Psoas muscle (tissue), 8 donors: Measurements from ENCODE around the gene ASMTL. TPM values are rescaled to one million over a fixed set of nuclear protein-coding genes. Genes with fewer than 3 reads are reported as not detected.

Experiments used
- ATAC-seq, 4 donors: fragments of 200-7000 bp; cut with Tn5 transposase; one replicate each; pipeline ENCODE4 v1.9.1; 2020; ENCODE audit warnings: moderate library complexity in 3 of 4, mild to moderate bottlenecking in 2 of 4
- DNase-seq, 2 donors: peaks; one replicate each; pipeline ENCODE4 v3.0.0-alpha.2; 2020
- H3K27ac ChIP-seq: fragments of 200-600 bp; one replicate; pipeline ENCODE4 v1.8.0; 2022
- H3K27me3 ChIP-seq, 3 donors: fragments of 200-600 bp in 1 of 3; one replicate each; pipeline versions ENCODE4 v1.6.1 to v1.8.0; 2013 to 2022; ENCODE audit warnings: low read length in 2 of 3, mild to moderate bottlenecking in 2 of 3, moderate library complexity in 1 of 3; ENCODE audit not compliant: insufficient read depth in 3 of 3
- H3K36me3 ChIP-seq, 2 donors: fragments of 200-600 bp in 1 of 2; one replicate each; pipeline versions ENCODE4 v1.6.1 to v1.8.0; 2013 to 2022; ENCODE audit warnings: low read depth in 1 of 2, mild to moderate bottlenecking in 1 of 2, moderate library complexity in 1 of 2; ENCODE audit not compliant: insufficient read depth in 1 of 2
- H3K4me1 ChIP-seq: fragments of 200-600 bp; one replicate; pipeline ENCODE4 v1.8.0; 2022
- H3K4me3 ChIP-seq: fragments of 200-600 bp; one replicate; pipeline ENCODE4 v1.8.0; 2022; ENCODE audit warnings: mild to moderate bottlenecking
- H3K9me3 ChIP-seq: fragments of 200-600 bp; one replicate; pipeline ENCODE4 v1.8.0; 2022
- WGBS, 3 donors: extraction: QIAGEN DNeasy Blood & Tissue Kit; methylation state at CpG; one replicate each; pipeline versions ENCODE4 v1.1.6 to v1.1.7; 2013; 5-methylcytosine and 5-hydroxymethylcytosine counted together
- intact Hi-C, 2 donors: fragments of 100-400 bp; cut with DNase I; formaldehyde crosslinking; loops; one replicate each; pipeline versions ENCODE4 v1.11.0 to v1.14.2; 2022
- polyA plus RNA-seq, 3 donors: library from polyadenylated mRNA; stranded (reverse); fragments of 200-250 nt; gene quantifications; one replicate each; pipeline ENCODE4 v1.2.3, GENCODE V29; 2013
- total RNA-seq, 4 donors: library from RNA; stranded (reverse); fragmentation: NEBNext Ultra II Directional in 2 of 4; extraction: Animal tissue kit (Norgen Biotek cat#: 25700) in 2 of 4; gene quantifications; one replicate each; pipeline versions ENCODE4 v1.2.1 to v1.2.4, GENCODE V29; 2021 to 2023
- TF ChIP-seq, protein P1 (sequence below): fragments of 200-600 bp; IDR thresholded peaks from one replicate; pipeline ENCODE4 v1.8.0; 2022; ENCODE audit warnings: antibody characterized with exemption
- donor health status: healthy with polysubstance abuse.
- donor health status: DM: no; HTN: no; CAD: no; lungs with moderate emphysema.
- donor health status: Bipolar disorder and iron deficiency.
- donor health status: healthy.
- donor health status: DM: yes; HTN: yes; CAD: no.
- donor health status: DM: no; HTN: no; CAD: no.
- donor health status: DM: no; HTN: no; CAD: no.
- donor health status: DM: yes; HTN: yes; CAD: no.

Gene ASMTL
- total and polyA plus RNA-seq, 7 donors, result 6.6 to 18.2 (median 9.8) TPM

DNA sequence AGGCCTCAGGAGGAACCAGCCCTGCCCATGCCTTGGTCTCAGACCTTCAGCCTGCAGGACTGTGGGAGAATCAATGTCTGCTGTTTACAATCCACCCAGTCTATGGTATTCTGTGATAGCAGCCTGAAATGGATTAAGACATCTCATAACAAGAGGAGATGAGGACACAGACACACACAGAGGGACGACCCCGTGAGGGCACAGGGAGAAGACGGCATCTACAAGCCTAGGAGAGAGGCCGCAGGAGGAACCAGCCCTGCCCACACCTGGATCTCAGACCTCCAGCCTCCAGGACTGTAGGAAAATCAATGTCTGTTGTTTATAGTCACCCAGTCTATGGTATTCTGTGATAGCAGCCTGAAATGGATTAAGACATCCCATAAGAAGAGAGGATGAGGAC is 64.1 kb downstream of the ASMTL start:
- no peaks in the 10 kb centered on the region for H3K9me3 ChIP-seq
- intact Hi-C loops, result no loop called here
- TF ChIP-seq, protein P1, sequence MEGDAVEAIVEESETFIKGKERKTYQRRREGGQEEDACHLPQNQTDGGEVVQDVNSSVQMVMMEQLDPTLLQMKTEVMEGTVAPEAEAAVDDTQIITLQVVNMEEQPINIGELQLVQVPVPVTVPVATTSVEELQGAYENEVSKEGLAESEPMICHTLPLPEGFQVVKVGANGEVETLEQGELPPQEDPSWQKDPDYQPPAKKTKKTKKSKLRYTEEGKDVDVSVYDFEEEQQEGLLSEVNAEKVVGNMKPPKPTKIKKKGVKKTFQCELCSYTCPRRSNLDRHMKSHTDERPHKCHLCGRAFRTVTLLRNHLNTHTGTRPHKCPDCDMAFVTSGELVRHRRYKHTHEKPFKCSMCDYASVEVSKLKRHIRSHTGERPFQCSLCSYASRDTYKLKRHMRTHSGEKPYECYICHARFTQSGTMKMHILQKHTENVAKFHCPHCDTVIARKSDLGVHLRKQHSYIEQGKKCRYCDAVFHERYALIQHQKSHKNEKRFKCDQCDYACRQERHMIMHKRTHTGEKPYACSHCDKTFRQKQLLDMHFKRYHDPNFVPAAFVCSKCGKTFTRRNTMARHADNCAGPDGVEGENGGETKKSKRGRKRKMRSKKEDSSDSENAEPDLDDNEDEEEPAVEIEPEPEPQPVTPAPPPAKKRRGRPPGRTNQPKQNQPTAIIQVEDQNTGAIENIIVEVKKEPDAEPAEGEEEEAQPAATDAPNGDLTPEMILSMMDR, result no peak
- H3K27me3 ChIP-seq, result no peaks in the 10 kb centered on the region
- no peak for DNase-seq
- 78 to 88% (median 83%) methylated on average over 4 of the region's 4 CpGs for WGBS, 3 donors
- H3K4me1 ChIP-seq, result peaks cover 32% of the 10 kb centered on the region
- ATAC-seq, result no peak
- no peak overlapping the region for H3K27ac ChIP-seq
- H3K36me3 ChIP-seq, result peaks cover 20 to 76% of the 10 kb centered on the region in 2 donors
- peak overlapping the region; percentile 25 for H3K4me3 ChIP-seq

DNA sequence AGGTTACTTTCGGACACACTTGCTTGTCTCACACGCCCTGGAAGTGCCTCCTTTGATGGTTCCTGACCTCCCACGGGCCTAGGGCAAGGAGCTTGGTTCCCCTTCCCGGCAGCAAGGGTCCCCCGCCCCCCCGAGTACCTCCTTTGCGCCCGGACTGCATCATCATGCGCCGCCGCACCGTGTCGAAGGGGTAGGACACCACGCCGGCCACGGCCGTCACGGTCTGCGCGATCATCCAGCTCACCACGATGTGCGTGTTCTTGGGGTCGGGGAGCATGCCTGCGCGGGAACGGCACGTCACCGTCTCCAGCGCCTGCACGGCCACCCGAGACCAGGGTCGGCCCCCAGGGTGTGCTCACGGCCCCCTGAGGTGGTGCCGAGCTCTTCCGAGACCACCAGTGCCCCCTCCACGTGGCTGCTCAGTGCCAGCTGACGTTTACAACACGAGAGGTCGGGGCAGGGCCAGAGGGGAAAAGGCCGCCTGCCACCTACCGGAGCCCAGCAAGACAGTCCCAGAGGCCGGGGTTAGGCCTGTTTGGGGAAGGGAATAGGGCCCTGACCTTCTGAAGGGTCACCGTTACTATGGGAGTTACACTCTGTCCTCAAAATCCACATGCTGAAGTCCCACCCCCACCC is 65.5 kb downstream of the ASMTL start:
- Histone ChIP-seq H3K9me3 (no peaks in the 10 kb centered on the region), H3K4me3 (no peak overlapping the region), H3K4me1 (peaks cover 26% of the 10 kb centered on the region), H3K36me3 (peaks cover 24 to 80% of the 10 kb centered on the region in 2 donors), H3K27ac (no peak overlapping the region), H3K27me3 (no peaks in the 10 kb centered on the region)
- intact Hi-C loops, result no loop called here
- TF ChIP-seq, protein P1, result no peak
- no peak for ATAC-seq
- peak; percentile 13 to 55 for DNase-seq
- 93 to 94% (median 93%) methylated on average over 42 to 43 of the region's 43 CpGs for whole genome bisulfite sequencing, 3 donors

DNA sequence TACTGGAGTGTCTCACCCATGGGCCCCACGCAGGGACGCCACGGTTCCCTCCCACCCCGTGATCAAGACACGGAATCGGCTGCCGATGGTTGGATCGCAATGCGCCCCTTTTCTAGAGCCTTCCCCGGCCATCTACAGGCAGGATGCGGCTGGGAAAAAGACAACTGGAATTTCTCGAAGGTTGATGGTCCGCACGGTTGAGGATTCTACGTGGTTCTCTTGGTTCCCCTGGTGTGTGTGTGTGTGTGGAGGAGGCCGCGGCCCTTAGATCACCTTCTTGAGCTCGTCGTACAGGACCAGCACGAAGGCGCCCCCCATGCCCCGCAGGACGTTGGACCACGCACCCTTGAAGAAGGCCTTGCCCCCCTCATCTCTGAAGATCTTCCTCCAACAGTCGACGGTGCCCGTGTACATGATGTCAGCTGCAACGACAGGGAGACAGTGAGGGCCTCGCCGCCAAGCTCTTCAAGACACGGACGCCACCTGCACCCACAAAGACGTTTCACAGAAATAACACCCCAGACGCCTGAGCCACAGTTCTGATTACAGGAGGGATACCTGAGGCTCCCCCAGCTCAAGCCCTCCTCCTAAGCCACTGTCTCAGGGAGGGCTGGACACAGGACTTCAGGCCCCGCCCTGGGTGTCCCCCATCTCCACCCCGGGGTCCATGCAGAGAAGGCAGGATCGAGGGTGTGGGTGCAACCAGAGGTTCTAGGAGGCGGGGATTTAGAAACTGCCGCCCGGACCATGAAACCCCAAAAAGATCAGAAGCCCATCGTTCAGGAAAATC is 66.2 kb downstream of the ASMTL start:
- peaks cover 26% of the 10 kb centered on the region for H3K4me1 ChIP-seq
- no peak overlapping the region for H3K27ac ChIP-seq
- no peak overlapping the region for H3K4me3 ChIP-seq
- intact Hi-C loops, result no loop called here
- DNase-seq (no peak), ATAC-seq (no peak)
- peaks cover 24 to 80% of the 10 kb centered on the region in 2 donors for H3K36me3 ChIP-seq
- no peaks in the 10 kb centered on the region for H3K9me3 ChIP-seq
- WGBS, 3 donors, result 93 to 95% (median 95%) methylated on average over 41 of the region's 41 CpGs
- H3K27me3 ChIP-seq, result no peaks in the 10 kb centered on the region
- TF ChIP-seq, protein P1, result no peak

DNA sequence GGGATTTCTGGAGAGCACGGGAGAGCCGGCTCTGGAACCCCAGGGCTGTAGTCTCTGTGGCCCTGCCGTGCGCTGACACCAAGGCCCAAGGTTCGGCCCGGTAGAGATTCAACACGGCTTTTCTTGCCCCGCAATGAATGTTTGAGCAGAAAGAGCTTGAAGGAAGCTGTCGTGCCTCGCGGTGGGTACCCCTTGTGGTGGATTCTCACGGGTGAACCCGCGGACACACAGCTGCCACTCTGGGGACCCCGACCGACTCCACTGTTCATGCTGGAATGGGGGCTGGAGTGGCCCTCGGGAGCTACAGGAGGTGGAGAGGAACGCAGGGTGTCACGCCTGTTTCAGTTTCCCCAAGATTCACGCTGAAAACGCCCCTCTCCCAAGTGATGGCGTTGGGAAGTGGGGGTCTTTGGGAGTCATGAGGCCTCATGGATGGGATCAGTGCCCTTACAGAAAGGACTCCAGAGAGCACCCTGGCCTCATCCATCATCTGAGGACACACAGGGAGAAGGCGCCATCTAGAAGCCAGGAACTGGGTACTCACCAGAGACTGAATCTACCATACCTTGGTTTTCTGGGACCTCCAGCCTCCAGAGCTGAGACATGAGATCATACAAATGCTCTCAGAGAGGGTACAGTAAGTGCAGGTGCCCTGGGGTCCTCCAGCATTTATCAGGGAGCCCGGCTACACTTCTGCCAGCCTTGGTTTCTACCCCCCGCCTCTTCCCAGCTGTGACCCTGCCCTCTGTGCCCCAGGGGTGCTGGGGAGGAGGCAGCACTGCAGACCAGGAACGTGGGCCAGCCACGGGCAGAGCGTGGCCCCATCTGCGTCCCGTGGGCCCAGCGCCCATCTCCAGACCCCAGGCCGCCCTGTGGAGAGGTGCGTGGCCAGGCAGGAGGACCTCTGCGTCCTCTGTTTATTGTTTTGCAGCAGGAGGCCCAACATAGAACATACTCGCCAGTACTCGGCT is 67.2 kb downstream of the ASMTL start:
- intact Hi-C loops, result no loop called here
- H3K4me1 ChIP-seq, result peaks cover 22% of the 10 kb centered on the region
- 92 to 93% (median 92%) methylated on average over 36 of the region's 36 CpGs for WGBS, 3 donors
- ATAC-seq (no peak), DNase-seq (peak in 1 of 2 donors; percentile 49)
- H3K36me3 ChIP-seq, result peaks cover 23 to 73% of the 10 kb centered on the region in 2 donors
- TF ChIP-seq, protein P1, result no peak
- H3K4me3 ChIP-seq, result no peak overlapping the region
- no peaks in the 10 kb centered on the region for H3K27me3 ChIP-seq
- H3K9me3 ChIP-seq, result no peaks in the 10 kb centered on the region
- no peak overlapping the region for H3K27ac ChIP-seq
